ENCODE data around the gene NELL1. TPM values are rescaled to one million over a fixed set of nuclear protein-coding genes. Genes with fewer than 3 reads are reported as not detected.

The NELL1 gene
- total RNA-seq, 2 donors from 2014 or later, result not detected

- Mint-ChIP-seq H3K9me3 (peaks cover 8 to 11% of the 10 kb centered on the region in 2 donors), H3K27ac (no peak overlapping the region), H3K36me3 (peaks cover 0 to 6% of the 10 kb centered on the region in 2 donors)
- no peak for ATAC-seq
- no peak for DNase-seq (ENCODE audit: low spot score in 2 of 2)
Measured at GRCh38 chr11:21614961-21615360, 945.6 kb downstream of the NELL1 start.

GRCh38 chr11:21615955-21616371 lies 946.6 kb downstream of the NELL1 start:
- H3K9me3 Mint-ChIP-seq, result peaks cover 8 to 11% of the 10 kb centered on the region in 2 donors
- H3K27ac Mint-ChIP-seq, result no peak overlapping the region
- DNase-seq (ENCODE audit: low spot score in 2 of 2) (no peak), ATAC-seq (no peak)
- peaks cover 0 to 6% of the 10 kb centered on the region in 2 donors for H3K36me3 Mint-ChIP-seq

- no peaks in the 10 kb centered on the region for H3K36me3 Mint-ChIP-seq
- ATAC-seq, result no peak
- H3K9me3 Mint-ChIP-seq, result peaks cover 8 to 12% of the 10 kb centered on the region in 2 donors
- no peak overlapping the region for H3K27ac Mint-ChIP-seq
- no peak for DNase-seq (ENCODE audit: low spot score in 2 of 2)
Measured at GRCh38 chr11:21622566-21622965, 953.2 kb downstream of the NELL1 start.

- ATAC-seq, result no peak
- no peak for DNase-seq (ENCODE audit: low spot score in 2 of 2)
- Mint-ChIP-seq H3K9me3 (peaks cover 8 to 16% of the 10 kb centered on the region in 2 donors), H3K36me3 (no peaks in the 10 kb centered on the region), H3K27ac (no peak overlapping the region)
Measured at GRCh38 chr11:21622995-21623394, 953.6 kb downstream of the NELL1 start.

Other genes starting within 250 kb of the NELL1 start
- gene SLC6A5, start 70.0 kb upstream of the NELL1 start, total RNA-seq, result not detected

All from activated naive CD4-positive, alpha-beta T cell treated with anti-CD3 and anti-CD28 coated beads, Interleukin-2, amount 50 U/mL, for 72 hours (primary cell).